Measurements from ENCODE around the gene IGSF9.

Gene IGSF9

GRCh38 chr1:159972443-159973205, 27.2 kb upstream of the IGSF9 start:
- DNase-seq (ENCODE audit: low read depth in 2 of 2) = no peak

- DNase-seq (ENCODE audit: low read depth in 2 of 2) = no peak
Measured at GRCh38 chr1:159970932-159971342, 25.5 kb upstream of the IGSF9 start.

GRCh38 chr1:159968901-159969300, 23.5 kb upstream of the IGSF9 start:
- no peak for DNase-seq (ENCODE audit: low read depth in 2 of 2)

GRCh38 chr1:159965263-159965662, 19.9 kb upstream of the IGSF9 start:
- DNase-seq (ENCODE audit: low read depth in 2 of 2) = no peak

GRCh38 chr1:159964144-159964543, 18.7 kb upstream of the IGSF9 start:
- no peak for DNase-seq (ENCODE audit: low read depth in 2 of 2)

GRCh38 chr1:159962176-159962575, 16.8 kb upstream of the IGSF9 start:
- DNase-seq (ENCODE audit: low read depth in 2 of 2) = no peak

- DNase-seq (ENCODE audit: low read depth in 2 of 2) = no peak
Measured at GRCh38 chr1:159961636-159962035, 16.2 kb upstream of the IGSF9 start.

- peak; percentile 72 to 78 for DNase-seq (ENCODE audit: low read depth in 2 of 2)
Measured at GRCh38 chr1:159960721-159961381, 15.4 kb upstream of the IGSF9 start.

GRCh38 chr1:159959451-159959850, 14.0 kb upstream of the IGSF9 start:
- DNase-seq (ENCODE audit: low read depth in 2 of 2) = no peak

- DNase-seq (ENCODE audit: low read depth in 2 of 2) = no peak
Measured at GRCh38 chr1:159958719-159959380, 13.4 kb upstream of the IGSF9 start.

- DNase-seq (ENCODE audit: low read depth in 2 of 2) = no peak
Measured at GRCh38 chr1:159957824-159958268, 12.4 kb upstream of the IGSF9 start.

- DNase-seq (ENCODE audit: low read depth in 2 of 2) = no peak
Measured at GRCh38 chr1:159955456-159955855, 10.0 kb upstream of the IGSF9 start.

GRCh38 chr1:159953536-159954515, 8.4 kb upstream of the IGSF9 start, which contains the start of gene SLAMF9:
Gene SLAMF9 (minus strand): TSS chr1:159954237. CDS start chr1:159954137, 100 bp downstream.
- DNase-seq (ENCODE audit: low read depth in 2 of 2) = no peak

GRCh38 chr1:159952932-159953331, 7.5 kb upstream of the IGSF9 start:
- no peak for DNase-seq (ENCODE audit: low read depth in 2 of 2)

GRCh38 chr1:159951551-159951950, 6.1 kb upstream of the IGSF9 start:
- DNase-seq (ENCODE audit: low read depth in 2 of 2) = no peak

- DNase-seq (ENCODE audit: low read depth in 2 of 2) = no peak
Measured at GRCh38 chr1:159951016-159951415, 5.6 kb upstream of the IGSF9 start.

GRCh38 chr1:159949981-159950381, 4.6 kb upstream of the IGSF9 start:
- no peak for DNase-seq (ENCODE audit: low read depth in 2 of 2)

GRCh38 chr1:159949123-159949522, 3.7 kb upstream of the IGSF9 start:
- DNase-seq (ENCODE audit: low read depth in 2 of 2) = no peak

- DNase-seq (ENCODE audit: low read depth in 2 of 2) = no peak
Measured at GRCh38 chr1:159947942-159948341, 2.5 kb upstream of the IGSF9 start.

- DNase-seq (ENCODE audit: low read depth in 2 of 2) = no peak
Measured at GRCh38 chr1:159946242-159947187, 1.1 kb upstream of the IGSF9 start.

Data from fibroblast of skin of left biceps (primary cell).